H1 (cell line): ENCODE data around the gene GHRH. TPM values are rescaled to one million over a fixed set of nuclear protein-coding genes. Genes with fewer than 3 reads are reported as not detected.

ENCODE experiments used
- CTCF ChIA-PET: fragments of 300-600 bp; sonication (Branson Sonifier 250); formaldehyde crosslinking; loops from one replicate; lab custom pipeline; 2021; ENCODE audit not compliant: partially characterized antibody; lab: Charles Lee
- POLR2A ChIA-PET: fragments of 300-600 bp; sonication (Branson Sonifier 250); formaldehyde crosslinking; loops from one replicate; lab custom pipeline; 2021; ENCODE audit warnings: inconsistent platforms; ENCODE audit not compliant: partially characterized antibody; lab: Charles Lee
- DNase-seq, 2 experiments: peaks; one replicate each; pipeline versions ENCODE4 v3.0.0 to v3.0.0-alpha.2; 2010 to 2022; ENCODE audit warnings: low spot score in 2 of 2, low read depth in 1 of 2, mixed read lengths in 1 of 2
- FAIRE-seq: peaks from 2 replicates; lab custom pipeline; 2011; peaks lifted over from hg19 to GRCh38; lab: Jason Lieb, UNC
- H2AFZ ChIP-seq: 2 replicates; pipeline ENCODE4 v1.8.1; 2012; ENCODE audit warnings: low read length, inconsistent platforms
- H2AK5ac ChIP-seq: 2 replicates; pipeline ENCODE4 v1.6.1; 2013; ENCODE audit warnings: low read depth, low read length
- H2BK120ac ChIP-seq: replicated peaks from 2 replicates; pipeline ENCODE3; 2013; ENCODE audit warnings: low read depth, low read length, inconsistent platforms
- H2BK12ac ChIP-seq: 2 replicates; pipeline ENCODE4 v1.6.1; 2013; ENCODE audit warnings: low read depth, low read length
- H2BK15ac ChIP-seq: 2 replicates; pipeline ENCODE4 v1.6.1; 2013; ENCODE audit warnings: low read length
- H2BK20ac ChIP-seq: 2 replicates; pipeline ENCODE4 v1.6.1; 2013; ENCODE audit warnings: low read length
- H2BK5ac ChIP-seq: 2 replicates; pipeline ENCODE4 v1.6.1; 2013; ENCODE audit warnings: low read depth, low read length
- H3K14ac ChIP-seq: 2 replicates; pipeline ENCODE4 v1.6.1; 2013; ENCODE audit warnings: inconsistent platforms; ENCODE audit not compliant: insufficient read length
- H3K18ac ChIP-seq: 2 replicates; pipeline ENCODE4 v1.6.1; 2013; ENCODE audit warnings: low read length; ENCODE audit errors: extremely low read depth
- H3K23ac ChIP-seq: 2 replicates; pipeline ENCODE4 v1.6.1; 2013; ENCODE audit warnings: inconsistent platforms; ENCODE audit not compliant: insufficient read length
- H3K23me2 ChIP-seq: 2 replicates; pipeline ENCODE4 v1.6.1; 2013; ENCODE audit warnings: low read depth, low read length
- H3K27ac ChIP-seq: 2 replicates; pipeline ENCODE4 v1.6.1; 2011; ENCODE audit warnings: low read depth, low read length, inconsistent platforms
- H3K27me3 ChIP-seq, 4 experiments: replicated peaks in 1 of 4; 1 replicate in 1 of 4; 2 replicates in 3 of 4; pipeline versions ENCODE4 v1.6.1 to v1.8.1; 2011 to 2013; ENCODE audit warnings: low read length in 3 of 4, mild to moderate bottlenecking in 3 of 4, inconsistent platforms in 2 of 4, mixed read lengths in 2 of 4, moderate library complexity in 1 of 4; ENCODE audit not compliant: control insufficient read depth in 3 of 4, insufficient read depth in 3 of 4; ENCODE audit errors: extremely low read depth in 1 of 4
- H3K36me3 ChIP-seq, 4 experiments: 2 replicates each; pipeline versions ENCODE4 v1.6.1 to v1.8.1; 2011 to 2013; ENCODE audit warnings: mild to moderate bottlenecking in 4 of 4, low read length in 3 of 4, moderate library complexity in 2 of 4, control low read depth in 1 of 4, inconsistent platforms in 1 of 4; ENCODE audit not compliant: insufficient read depth in 4 of 4, control insufficient read depth in 2 of 4
- H3K4ac ChIP-seq: replicated peaks from 2 replicates; pipeline ENCODE3; 2013; ENCODE audit warnings: low read length, low read depth, mixed read lengths, inconsistent platforms; ENCODE audit not compliant: insufficient read length
- H3K4me1 ChIP-seq, 4 experiments: replicated peaks in 1 of 4; 1 replicate in 1 of 4; 2 replicates in 3 of 4; pipeline versions ENCODE4 v1.6.1 to v1.8.1; 2011 to 2013; ENCODE audit warnings: low read length in 3 of 4, inconsistent platforms in 2 of 4, mixed read lengths in 1 of 4; ENCODE audit not compliant: insufficient read depth in 4 of 4, control insufficient read depth in 3 of 4
- H3K4me2 ChIP-seq, 2 experiments: 2 replicates each; pipeline versions ENCODE4 v1.6.1 to v1.8.1; 2011 to 2013; ENCODE audit warnings: low read depth in 2 of 2, low read length in 2 of 2, control low read depth in 1 of 2, inconsistent platforms in 1 of 2, mild to moderate bottlenecking in 1 of 2; ENCODE audit not compliant: insufficient read depth in 1 of 2
- H3K4me3 ChIP-seq, 4 experiments: fragments of 200-600, 300-600 bp in 1 of 4; sonication (generic), shearing (Covaris generic), sonication (Bioruptor Twin) in 1 of 4; 2 replicates each; pipeline versions ENCODE4 v1.5.1 to v1.8.1; 2011 to 2016; ENCODE audit warnings: low read length in 4 of 4, low read depth in 3 of 4, control low read depth in 2 of 4, inconsistent platforms in 2 of 4, mild to moderate bottlenecking in 2 of 4, mixed read lengths in 1 of 4, moderate library complexity in 1 of 4; ENCODE audit not compliant: insufficient read depth in 2 of 4; ENCODE audit errors: extremely low read depth in 1 of 4
- H3K56ac ChIP-seq: replicated peaks from 2 replicates; pipeline ENCODE3; 2013; ENCODE audit warnings: low read depth, mild to moderate bottlenecking, mixed read lengths, low read length, inconsistent platforms; ENCODE audit not compliant: insufficient read length
- H3K79me1 ChIP-seq: 2 replicates; pipeline ENCODE4 v1.6.1; 2013; ENCODE audit warnings: low read depth, low read length, control low read depth
- H3K79me2 ChIP-seq, 2 experiments: 2 replicates each; pipeline versions ENCODE4 v1.6.1 to v1.8.1; 2012 to 2013; ENCODE audit warnings: low read length in 2 of 2, mild to moderate bottlenecking in 2 of 2, inconsistent platforms in 1 of 2; ENCODE audit not compliant: insufficient read depth in 2 of 2, control insufficient read depth in 1 of 2
- H3K9ac ChIP-seq, 4 experiments: replicated peaks in 1 of 4; 1 replicate in 1 of 4; 2 replicates in 3 of 4; pipeline versions ENCODE4 v1.6.1 to v1.8.1; 2011 to 2013; ENCODE audit warnings: low read depth in 3 of 4, low read length in 3 of 4, control low read depth in 2 of 4, mild to moderate bottlenecking in 2 of 4, moderate library complexity in 2 of 4, inconsistent platforms in 1 of 4; ENCODE audit errors: extremely low read depth in 1 of 4
- H3K9me3 ChIP-seq, 2 experiments: 2 replicates each; pipeline versions ENCODE4 v1.6.1 to v1.8.1; 2012 to 2013; ENCODE audit warnings: mild to moderate bottlenecking in 2 of 2, moderate library complexity in 2 of 2, control low read depth in 1 of 2, inconsistent platforms in 1 of 2, low read depth in 1 of 2, low read length in 1 of 2, mixed read lengths in 1 of 2; ENCODE audit not compliant: insufficient read depth in 2 of 2
- H4K20me1 ChIP-seq, 2 experiments: replicated peaks in 1 of 2; 2 replicates each; pipeline versions ENCODE3 to v1.8.1; 2011 to 2013; ENCODE audit warnings: inconsistent platforms in 2 of 2, low read length in 2 of 2, mild to moderate bottlenecking in 1 of 2; ENCODE audit not compliant: insufficient read depth in 2 of 2, control insufficient read depth in 1 of 2
- H4K5ac ChIP-seq: 2 replicates; pipeline ENCODE4 v1.6.1; 2013; ENCODE audit warnings: low read length, low read depth, mixed read lengths, inconsistent platforms; ENCODE audit not compliant: insufficient read length
- H4K8ac ChIP-seq: 2 replicates; pipeline ENCODE4 v1.8.0; 2013; ENCODE audit warnings: mild to moderate bottlenecking, moderate library complexity, low read length, inconsistent platforms; ENCODE audit not compliant: insufficient read depth; ENCODE audit errors: extremely low read depth
- H4K91ac ChIP-seq: replicated peaks from 2 replicates; pipeline ENCODE3; 2013; ENCODE audit warnings: low read length, mixed read lengths, inconsistent platforms; ENCODE audit not compliant: insufficient read length
- BACH1 ChIP-seq: IDR thresholded peaks from 2 replicates; pipeline ENCODE4 v1.6.1; 2012; ENCODE audit warnings: low read length, improper control_type of control experiment
- CREB1 ChIP-seq: IDR thresholded peaks from 2 replicates; pipeline ENCODE4 v1.6.1; 2012; ENCODE audit warnings: inconsistent platforms
- EZH2 ChIP-seq: fragments of 200-600 bp; sonication (generic); IDR thresholded peaks from 2 replicates; pipeline ENCODE4 v1.7.1; 2012; ENCODE audit warnings: low read depth, mild to moderate bottlenecking, moderate library complexity, low read length, inconsistent platforms; ENCODE audit not compliant: severe bottlenecking
- KDM1A ChIP-seq: fragments of 200-600, 300-600 bp; sonication (generic); IDR thresholded peaks from 2 replicates; pipeline ENCODE4 v1.7.1; 2016; ENCODE audit warnings: mild to moderate bottlenecking, low read length, borderline replicate concordance
- NANOG ChIP-seq: IDR thresholded peaks from 2 replicates; pipeline ENCODE4 v1.6.1; 2011; ENCODE audit warnings: low read length, low read depth, mild to moderate bottlenecking, inconsistent platforms; ENCODE audit not compliant: insufficient read depth, poor library complexity, severe bottlenecking
- RAD21 ChIP-seq, 2 experiments: IDR thresholded peaks in 1 of 2; conservative IDR thresholded peaks in 1 of 2; 2 replicates each; pipeline ENCODE4 v1.6.1; 2011; ENCODE audit warnings: low read depth in 2 of 2, low read length in 2 of 2, improper control_type of control experiment in 1 of 2, inconsistent platforms in 1 of 2, mild to moderate bottlenecking in 1 of 2, moderate library complexity in 1 of 2
- RBBP5 ChIP-seq: IDR thresholded peaks from 2 replicates; pipeline ENCODE4 v1.7.1; 2012; ENCODE audit warnings: low read depth, mild to moderate bottlenecking, inconsistent platforms, low read length, moderate library complexity, borderline replicate concordance
- RFX5 ChIP-seq: IDR thresholded peaks from 2 replicates; pipeline ENCODE4 v1.6.1; 2011; ENCODE audit warnings: low read depth, low read length, improper control_type of control experiment, borderline replicate concordance
- TBP ChIP-seq: IDR thresholded peaks from 2 replicates; pipeline ENCODE4 v1.6.1; 2011; ENCODE audit warnings: low read depth, low read length, improper control_type of control experiment
- TCF12 ChIP-seq: IDR thresholded peaks from 2 replicates; pipeline ENCODE4 v1.6.1; 2011; ENCODE audit warnings: low read depth, mild to moderate bottlenecking, low read length
- WGBS, 2 experiments: shearing (Covaris generic) in 1 of 2; methylation state at CpG; one replicate each; pipeline versions ENCODE4 v1.1.6 to v1.1.7; 2013 to 2015; ENCODE audit warnings: low lambda C conversion rate in 2 of 2, mixed read lengths in 2 of 2, inconsistent platforms in 1 of 2, low coverage in 1 of 2, missing lambda C conversion rate in 1 of 2; ENCODE audit not compliant: insufficient replicate concordance in 2 of 2, insufficient coverage in 1 of 2, insufficient read length in 1 of 2; ENCODE audit errors: extremely low coverage in 1 of 2, missing lambda C conversion rate in 1 of 2; 5-methylcytosine and 5-hydroxymethylcytosine counted together
- polyA plus RNA-seq, 7 experiments: library from polyadenylated mRNA; depleted of rRNA in 3 of 7; stranded (reverse) in 5 of 7; unstranded in 2 of 7; fragments of >200 nt in 5 of 7; fragments of 200-250 nt in 2 of 7; gene quantifications; 1 replicate in 5 of 7; 2 replicates in 1 of 7; 4 replicates in 1 of 7; pipeline versions ENCODE4 v1.2.1 to v1.2.3, GENCODE V29; 2011 to 2013; ENCODE audit warnings: missing spikeins in 2 of 7, mixed read lengths in 2 of 7
- total RNA-seq: library from RNA; stranded (reverse); fragmentation: NEBNext Ultra II Directional; extraction: Animal tissue kit (Norgen Biotek cat#: 25700); gene quantifications from 2 replicates; pipeline ENCODE4 v1.2.1, GENCODE V29; 2021

GHRH gene
- total and polyA plus RNA-seq, 2 of the 8 experiments (the other 6 are each of a cell fraction or from before 2014, with no cell fraction given): not detected

DNA sequence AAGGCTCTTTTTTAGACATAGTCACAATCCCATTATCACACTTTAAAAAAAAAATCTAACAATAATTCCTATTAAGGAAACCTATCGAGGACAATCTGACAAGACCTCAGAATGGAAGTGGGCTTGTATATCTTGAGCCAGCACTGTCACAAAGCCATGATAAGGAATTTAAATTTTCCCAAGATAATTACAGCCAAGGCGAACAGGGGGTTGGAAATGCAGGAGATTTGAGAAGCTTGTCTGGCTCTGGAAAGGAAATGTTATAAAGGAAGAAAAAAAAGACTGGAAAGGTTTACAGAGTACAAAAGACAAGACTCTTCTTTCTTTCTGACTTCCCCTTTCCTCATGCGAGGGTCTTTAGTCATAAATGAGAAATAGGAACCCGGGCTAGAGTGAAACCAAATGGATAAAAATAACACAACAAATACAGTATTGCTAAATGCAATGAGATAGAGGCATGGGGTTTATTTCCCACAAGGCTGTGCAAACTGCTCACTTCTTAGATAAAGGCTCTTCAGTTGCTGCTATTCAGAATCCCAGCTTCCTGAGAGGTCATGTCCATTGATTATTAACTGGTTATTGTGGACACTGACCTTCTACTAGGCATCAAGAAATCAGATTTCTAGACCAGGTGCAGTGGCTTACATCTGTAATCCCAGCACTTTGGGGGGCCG, 13.4 kb upstream of the GHRH start:
- Histone ChIP-seq H4K20me1 (no peaks in the 10 kb centered on the region), H4K5ac (no peak overlapping the region), H3K18ac (no peak overlapping the region), H2AK5ac (no peak overlapping the region), H4K91ac (no peak overlapping the region), H2BK15ac (no peak overlapping the region), H3K9me3 (0 out of 4 replicates have a peak, but pooled peaks cover 0 to 3% of the 10 kb centered on the region in 2 experiments), H3K79me1 (no peaks in the 10 kb centered on the region), H3K79me2 (no peaks in the 10 kb centered on the region), H3K9ac (no peak overlapping the region), H3K4me1 (peaks cover 0 to 8% (median 0%) of the 10 kb centered on the region in 4 experiments; a peak in 1 of 7 replicates), H2BK20ac (no peak overlapping the region), H2BK120ac (no peak overlapping the region), H3K56ac (no peak overlapping the region), H3K23ac (no peak overlapping the region), H3K27me3 (no peaks in the 10 kb centered on the region), H3K36me3 (no peaks in the 10 kb centered on the region), H3K14ac (no peak overlapping the region), H2BK5ac (no peak overlapping the region), H3K4ac (no peak overlapping the region), H3K4me3 (no peak overlapping the region), H2BK12ac (no peak overlapping the region), H3K27ac (no peak overlapping the region), H3K4me2 (no peak overlapping the region), H4K8ac (no peak overlapping the region), H2AFZ (no peak overlapping the region), H3K23me2 (no peaks in the 10 kb centered on the region)
- FAIRE-seq (no peak), DNase-seq (no peak)
- WGBS, 2 experiments: 95% methylated on average over 5 of the region's 5 CpGs; no CpG with 5 or more reads in 1 of the 2 experiments
- ChIA-PET POLR2A (interaction anchor here (1.6 kb wide), 1 partner anchor 19 kb away, joined by 4 read pairs; no protein-coding TSS in a partner anchor), CTCF (interaction anchor here (1.0 to 3.5 kb wide), 2 partner anchors 109 to 122 kb away, joined by 3 to 21 read pairs; no protein-coding TSS in a partner anchor)
- TF ChIP-seq KDM1A (no peak), NANOG (no peak), RFX5 (no peak), TBP (no peak), BACH1 (no peak), TCF12 (no peak), RAD21 (IDR thresholded peaks at IDR 0.05 in 1 of 2, conservative IDR thresholded peaks at IDR 0.05 in 1 of 2; ENCODE audit: low read depth in 2 of 2, low read length in 2 of 2) (no peak), RBBP5 (no peak), EZH2 (no peak), CREB1 (no peak)
